ENCODE results near the gene BHLHE41. TPM values are rescaled to one million over a fixed set of nuclear protein-coding genes. Genes with fewer than 3 reads are reported as not detected.

Gene BHLHE41
- total RNA-seq, 1 donor from 2014 or later: 2.1 TPM

GRCh38 chr12:26126340-26127284 is 1.8 kb upstream of the BHLHE41 start:
- no peak for FAIRE-seq
- H3K36me3 ChIP-seq (ENCODE audit: control insufficient read depth, insufficient read depth, low read length): no peaks in the 10 kb centered on the region
- peak overlapping the region; percentile 63 for H3K4me3 ChIP-seq (ENCODE audit: low read depth, low read length)
- DNase-seq (ENCODE audit: low read depth): peak; percentile 64
- H3K27me3 ChIP-seq (ENCODE audit: control insufficient read depth, insufficient read depth, low read length): peaks cover 17% of the 10 kb centered on the region
- no peak for TF ChIP-seq CTCF (IDR thresholded peaks at IDR 0.05; ENCODE audit: insufficient read depth, low read length, severe bottlenecking)

- Histone ChIP-seq H3K27me3 (ENCODE audit: control insufficient read depth, insufficient read depth, low read length) (peaks cover 17% of the 10 kb centered on the region), H3K36me3 (ENCODE audit: control insufficient read depth, insufficient read depth, low read length) (no peaks in the 10 kb centered on the region), H3K4me3 (ENCODE audit: low read depth, low read length) (peak overlapping the region; percentile 63)
- DNase-seq (ENCODE audit: low read depth) (peak; percentile 84), FAIRE-seq (no peak)
- no peak for TF ChIP-seq CTCF (IDR thresholded peaks at IDR 0.05; ENCODE audit: insufficient read depth, low read length, severe bottlenecking)
These were observed 833 bp upstream of the BHLHE41 start for GRCh38 chr12:26125400-26126339.

GRCh38 chr12:26123482-26123980 is 1.3 kb downstream of the BHLHE41 start:
- no peak for FAIRE-seq

GRCh38 chr12:26122681-26123481 is 2.0 kb downstream of the BHLHE41 start:
- FAIRE-seq (no peak), DNase-seq (ENCODE audit: low read depth) (peak; percentile 47)
- peaks cover 14% of the 10 kb centered on the region for H3K27me3 ChIP-seq (ENCODE audit: control insufficient read depth, insufficient read depth, low read length)
- no peaks in the 10 kb centered on the region for H3K36me3 ChIP-seq (ENCODE audit: control insufficient read depth, insufficient read depth, low read length)
- peak; percentile 58 for TF ChIP-seq CTCF (IDR thresholded peaks at IDR 0.05; ENCODE audit: insufficient read depth, low read length, severe bottlenecking)
- H3K4me3 ChIP-seq (ENCODE audit: low read depth, low read length): peak overlapping the region; percentile 46

More at GRCh38 chr12:26123482-26123980, 1.3 kb downstream of the BHLHE41 start:
- no peaks in the 10 kb centered on the region for H3K36me3 ChIP-seq (ENCODE audit: control insufficient read depth, insufficient read depth, low read length)
- TF ChIP-seq CTCF (IDR thresholded peaks at IDR 0.05; ENCODE audit: insufficient read depth, low read length, severe bottlenecking): no peak
- H3K27me3 ChIP-seq (ENCODE audit: control insufficient read depth, insufficient read depth, low read length): peaks cover 14% of the 10 kb centered on the region
- H3K4me3 ChIP-seq (ENCODE audit: low read depth, low read length): peak overlapping the region; percentile 46
- DNase-seq (ENCODE audit: low read depth): no peak

GRCh38 chr12:26122061-26122680 is 2.7 kb downstream of the BHLHE41 start:
- DNase-seq (ENCODE audit: low read depth) (no peak), FAIRE-seq (no peak)
- H3K27me3 ChIP-seq (ENCODE audit: control insufficient read depth, insufficient read depth, low read length): peaks cover 10% of the 10 kb centered on the region
- H3K36me3 ChIP-seq (ENCODE audit: control insufficient read depth, insufficient read depth, low read length): no peaks in the 10 kb centered on the region
- no peak for TF ChIP-seq CTCF (IDR thresholded peaks at IDR 0.05; ENCODE audit: insufficient read depth, low read length, severe bottlenecking)
- peak overlapping the region; percentile 46 for H3K4me3 ChIP-seq (ENCODE audit: low read depth, low read length)

All from bronchial epithelial cell (primary cell).